ENCODE data around the gene LRRC40.

Gene LRRC40

GRCh38 chr1:70103770-70104169 lies 101.6 kb downstream of the LRRC40 start:
- no peak for DNase-seq

GRCh38 chr1:70101774-70102173 lies 103.6 kb downstream of the LRRC40 start:
- DNase-seq: no peak

- DNase-seq: no peak
Observed at GRCh38 chr1:70101231-70101630, 104.1 kb downstream of the LRRC40 start.

Measured in stimulated activated CD8-positive, alpha-beta memory T cell treated with anti-CD3 and anti-CD28 coated beads, Interleukin-4, amount 100 ng/mL, for 48 hours (primary cell).